Liver (tissue), 9 donors: Measurements from ENCODE around the gene PNMA8C. TPM values are rescaled to one million over a fixed set of nuclear protein-coding genes. Genes with fewer than 3 reads are reported as not detected.

Experiments
- DNase-seq: peaks from one replicate; pipeline ENCODE4 v3.0.0-alpha.2; 2017; ENCODE audit warnings: low spot score
- H3K27ac ChIP-seq, 2 donors: one replicate each; pipeline ENCODE4 v1.7.0; 2013; ENCODE audit warnings: inconsistent platforms in 2 of 2, low read length in 2 of 2, control low read depth in 1 of 2, low read depth in 1 of 2, mild to moderate bottlenecking in 1 of 2
- H3K27me3 ChIP-seq, 4 donors: one replicate each; pipeline versions ENCODE4 v1.6.1 to v1.7.0; 2013; ENCODE audit warnings: low read length in 3 of 4, inconsistent platforms in 1 of 4, mild to moderate bottlenecking in 1 of 4, moderate library complexity in 1 of 4; ENCODE audit not compliant: control insufficient read depth in 4 of 4, insufficient read depth in 4 of 4
- H3K36me3 ChIP-seq, 4 donors: one replicate each; pipeline versions ENCODE4 v1.6.1 to v1.7.0; 2013; ENCODE audit warnings: low read length in 3 of 4, mild to moderate bottlenecking in 3 of 4, low read depth in 1 of 4, moderate library complexity in 1 of 4; ENCODE audit not compliant: control insufficient read depth in 4 of 4, insufficient read depth in 3 of 4
- H3K4me1 ChIP-seq, 4 donors: one replicate each; pipeline versions ENCODE4 v1.6.1 to v1.7.0; 2013; ENCODE audit warnings: low read length in 3 of 4, mild to moderate bottlenecking in 3 of 4, moderate library complexity in 1 of 4; ENCODE audit not compliant: control insufficient read depth in 4 of 4, insufficient read depth in 4 of 4
- H3K4me3 ChIP-seq, 3 donors: one replicate each; pipeline versions ENCODE4 v1.6.1 to v1.7.0; 2013; ENCODE audit warnings: low read length in 3 of 3, control low read depth in 1 of 3, low read depth in 1 of 3, mild to moderate bottlenecking in 1 of 3
- H3K9ac ChIP-seq, 2 donors: one replicate each; pipeline ENCODE4 v1.7.0; 2013; ENCODE audit warnings: low read length in 2 of 2, mild to moderate bottlenecking in 2 of 2, moderate library complexity in 2 of 2, control low read depth in 1 of 2, low read depth in 1 of 2
- H3K9me3 ChIP-seq, 4 donors: one replicate each; pipeline versions ENCODE4 v1.6.1 to v1.7.0; 2013; ENCODE audit warnings: low read length in 3 of 4; ENCODE audit not compliant: control insufficient read depth in 4 of 4
- ATF3 ChIP-seq: IDR thresholded peaks from 2 replicates; pipeline ENCODE4 v1.6.1; 2016; ENCODE audit warnings: antibody characterized with exemption
- CTCF ChIP-seq: fragments of 150-350 bp; IDR thresholded peaks from 2 replicates; pipeline ENCODE4 v1.5.1; 2017; ENCODE audit warnings: improper control_type of control experiment, low read depth, low read length; ENCODE audit not compliant: missing input control
- FOXA1 ChIP-seq: IDR thresholded peaks from 2 replicates; pipeline ENCODE4 v1.6.1; 2016; ENCODE audit warnings: antibody characterized with exemption
- FOXA2 ChIP-seq: IDR thresholded peaks from 2 replicates; pipeline ENCODE4 v1.6.1; 2016; ENCODE audit warnings: antibody characterized with exemption
- GABPA ChIP-seq, 2 donors: IDR thresholded peaks in 1 of 2; conservative IDR thresholded peaks in 1 of 2; 2 replicates each; pipeline ENCODE4 v1.6.1; 2016; ENCODE audit warnings: antibody characterized with exemption in 2 of 2, mild to moderate bottlenecking in 1 of 2, moderate library complexity in 1 of 2
- HNF4A ChIP-seq, 2 donors: conservative IDR thresholded peaks; 2 replicates each; pipeline ENCODE4 v1.6.1; 2016; ENCODE audit warnings: antibody characterized with exemption in 2 of 2, mild to moderate bottlenecking in 2 of 2
- HNF4G ChIP-seq: IDR thresholded peaks from 2 replicates; pipeline ENCODE4 v1.6.1; 2016; ENCODE audit warnings: antibody characterized with exemption
- JUND ChIP-seq, 2 donors: IDR thresholded peaks; 2 replicates each; pipeline ENCODE4 v1.6.1; 2016; ENCODE audit warnings: antibody characterized with exemption in 2 of 2
- RAD21 ChIP-seq, 2 donors: IDR thresholded peaks; 2 replicates each; pipeline ENCODE4 v1.6.1; 2016; ENCODE audit warnings: antibody characterized with exemption in 2 of 2, mild to moderate bottlenecking in 2 of 2
- REST ChIP-seq: IDR thresholded peaks from 2 replicates; pipeline ENCODE4 v1.6.1; 2016; ENCODE audit warnings: antibody characterized with exemption, mild to moderate bottlenecking
- RXRA ChIP-seq, 2 donors: IDR thresholded peaks; 2 replicates each; pipeline ENCODE4 v1.6.1; 2017 to 2018; ENCODE audit warnings: antibody characterized with exemption in 2 of 2, mild to moderate bottlenecking in 1 of 2
- TAF1 ChIP-seq: conservative IDR thresholded peaks from 2 replicates; pipeline ENCODE4 v1.6.1; 2016; ENCODE audit warnings: antibody characterized with exemption, mild to moderate bottlenecking
- ZBTB33 ChIP-seq: IDR thresholded peaks from 2 replicates; pipeline ENCODE4 v1.6.1; 2016; ENCODE audit warnings: antibody characterized with exemption
- WGBS: extraction: QIAGEN DNeasy Blood & Tissue Kit; methylation state at CpG from one replicate; pipeline ENCODE4 v1.1.7; 2013; 5-methylcytosine and 5-hydroxymethylcytosine counted together
- polyA plus RNA-seq, 2 donors: library from polyadenylated mRNA; stranded (reverse) in 1 of 2; unstranded in 1 of 2; fragments of 200-250 nt in 1 of 2; fragments of >200 nt in 1 of 2; fragmentation: Nextera tagmentation in 1 of 2; extraction: Ambion mirVana in 1 of 2; gene quantifications; one replicate each; pipeline versions ENCODE4 v1.2.1 to v1.2.3, GENCODE V29; 2013 to 2015
- total RNA-seq, 2 donors: library from RNA; depleted of rRNA; stranded (reverse); fragments of >200 nt; gene quantifications; one replicate each; pipeline ENCODE4 v1.2.3, GENCODE V29; 2014
- donor health status: healthy.
- donor health status: healthy.
- donor health status: healthy.
- donor health status: healthy.
- donor health status: healthy.

PNMA8C gene
- total and polyA plus RNA-seq, 4 donors, result under 0.01 TPM; not detected in 3

GRCh38 chr19:46391296-46392251, 37.2 kb downstream of the PNMA8C start (continued):
- TF ChIP-seq REST (no peak), ATF3 (no peak), JUND (IDR thresholded peaks at IDR 0.05) (no peak), RXRA (IDR thresholded peaks at IDR 0.05) (no peak)

GRCh38 chr19:46390866-46391265, 37.9 kb downstream of the PNMA8C start:
- no peak for TF ChIP-seq TAF1
- no peak for TF ChIP-seq HNF4A (conservative IDR thresholded peaks at IDR 0.05)
- TF ChIP-seq ZBTB33, result no peak
- TF ChIP-seq GABPA (IDR thresholded peaks at IDR 0.05 in 1 of 2, conservative IDR thresholded peaks at IDR 0.05 in 1 of 2), result no peak
- TF ChIP-seq RAD21 (IDR thresholded peaks at IDR 0.05), result no peak
- no peak for TF ChIP-seq HNF4G
- no peak for TF ChIP-seq CTCF
- no peak for TF ChIP-seq FOXA1
- no peak for TF ChIP-seq FOXA2
- WGBS, result 95% methylated on average over 18 of the region's 18 CpGs
- DNase-seq, result no peak
- Histone ChIP-seq H3K4me3 (no peak overlapping the region), H3K36me3 (peaks cover 0 to 43% (median 19%) of the 10 kb centered on the region in 4 donors), H3K4me1 (peaks cover 0 to 5% (median 3%) of the 10 kb centered on the region in 4 donors), H3K27ac (no peak overlapping the region), H3K9me3 (no peaks in the 10 kb centered on the region), H3K27me3 (no peaks in the 10 kb centered on the region), H3K9ac (no peak overlapping the region)
